ENCODE data around the gene UNC93B1.
"Not testable (repeated sequence)": the region's sequence is repeated elsewhere in the genome, so short reads cannot be mapped to it uniquely, and the experiment has no call there.

Gene UNC93B1

DNA sequence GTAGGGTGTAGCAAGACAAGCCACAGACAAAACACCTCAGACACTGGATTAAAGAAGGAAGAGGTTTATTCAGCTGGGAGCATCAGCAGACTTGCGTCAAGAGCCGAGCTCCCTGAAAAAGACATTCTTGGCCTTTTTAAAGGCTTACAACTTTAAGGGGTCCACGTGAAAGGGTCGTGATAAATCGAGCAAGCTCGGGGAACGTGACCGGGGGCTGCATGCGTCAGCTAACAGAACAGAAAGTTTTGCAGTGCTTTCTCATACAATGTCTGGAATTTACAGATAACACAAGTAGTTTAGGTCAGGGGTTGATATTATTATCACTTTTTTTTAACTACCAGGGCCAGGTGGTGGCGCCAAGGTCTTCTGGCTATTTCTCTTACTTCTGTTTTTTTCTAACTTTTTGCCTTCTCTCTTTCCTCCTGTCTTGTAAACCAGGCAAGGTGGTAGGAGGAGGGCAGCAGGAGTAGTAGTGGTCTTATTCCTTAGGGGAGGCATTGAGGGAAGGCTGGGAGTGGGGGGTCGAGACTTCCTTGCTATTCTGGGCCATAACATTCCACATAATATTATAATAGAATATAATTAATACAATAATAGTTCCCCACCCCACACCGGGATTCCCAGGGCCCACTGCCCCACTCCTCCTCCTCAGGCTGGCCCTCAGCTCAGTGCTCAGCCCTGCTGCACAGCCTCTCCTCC lies 5.6 kb upstream of the UNC93B1 start:
- peak; percentile 93 for DNase-seq

DNA sequence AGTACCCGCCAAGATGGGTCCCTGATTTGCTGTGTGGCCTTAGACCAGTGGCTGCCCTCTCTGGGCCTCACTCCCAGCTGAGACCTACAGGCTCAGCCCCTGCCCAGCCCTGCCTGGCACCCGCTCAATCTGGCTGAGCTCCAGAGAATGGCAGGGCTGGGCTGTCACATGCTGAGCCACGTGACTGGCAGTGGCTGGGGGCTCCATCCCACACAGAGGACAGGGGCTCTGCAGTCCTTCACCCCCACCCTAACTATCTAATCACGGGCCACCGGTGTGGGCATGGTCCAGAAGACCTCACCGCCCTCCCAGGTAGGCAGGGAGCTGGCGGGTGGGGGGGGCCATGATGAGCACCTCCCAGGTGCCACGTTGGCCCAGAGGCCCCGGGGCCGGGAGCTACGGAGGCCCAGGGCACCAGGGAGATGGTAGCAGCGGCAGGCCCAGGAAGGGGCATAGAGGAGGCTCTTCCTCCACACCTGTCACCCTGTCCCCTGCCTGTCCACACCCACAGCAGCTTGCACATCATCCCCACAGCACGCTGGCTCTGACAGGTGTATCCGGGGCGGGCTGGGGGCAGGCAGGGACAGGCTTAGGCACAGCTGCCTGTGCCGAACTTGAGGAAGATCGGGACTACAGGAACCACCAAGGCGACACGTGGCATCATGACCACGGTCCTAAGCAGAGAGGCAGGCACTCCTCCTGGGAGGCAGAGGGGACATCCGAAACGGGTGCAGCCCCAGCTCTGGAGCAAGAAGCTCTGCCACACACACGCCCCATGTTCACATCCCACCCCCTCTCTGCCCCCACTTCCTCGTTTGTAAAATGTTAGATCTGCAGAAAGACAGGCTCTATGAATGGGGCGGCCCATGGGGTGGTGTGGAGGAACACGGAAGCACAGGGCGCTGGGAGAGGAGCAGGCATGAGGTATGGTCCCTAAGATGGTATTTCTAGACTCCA lies 4.8 kb upstream of the UNC93B1 start:
- DNase-seq: peak; percentile 90

DNA sequence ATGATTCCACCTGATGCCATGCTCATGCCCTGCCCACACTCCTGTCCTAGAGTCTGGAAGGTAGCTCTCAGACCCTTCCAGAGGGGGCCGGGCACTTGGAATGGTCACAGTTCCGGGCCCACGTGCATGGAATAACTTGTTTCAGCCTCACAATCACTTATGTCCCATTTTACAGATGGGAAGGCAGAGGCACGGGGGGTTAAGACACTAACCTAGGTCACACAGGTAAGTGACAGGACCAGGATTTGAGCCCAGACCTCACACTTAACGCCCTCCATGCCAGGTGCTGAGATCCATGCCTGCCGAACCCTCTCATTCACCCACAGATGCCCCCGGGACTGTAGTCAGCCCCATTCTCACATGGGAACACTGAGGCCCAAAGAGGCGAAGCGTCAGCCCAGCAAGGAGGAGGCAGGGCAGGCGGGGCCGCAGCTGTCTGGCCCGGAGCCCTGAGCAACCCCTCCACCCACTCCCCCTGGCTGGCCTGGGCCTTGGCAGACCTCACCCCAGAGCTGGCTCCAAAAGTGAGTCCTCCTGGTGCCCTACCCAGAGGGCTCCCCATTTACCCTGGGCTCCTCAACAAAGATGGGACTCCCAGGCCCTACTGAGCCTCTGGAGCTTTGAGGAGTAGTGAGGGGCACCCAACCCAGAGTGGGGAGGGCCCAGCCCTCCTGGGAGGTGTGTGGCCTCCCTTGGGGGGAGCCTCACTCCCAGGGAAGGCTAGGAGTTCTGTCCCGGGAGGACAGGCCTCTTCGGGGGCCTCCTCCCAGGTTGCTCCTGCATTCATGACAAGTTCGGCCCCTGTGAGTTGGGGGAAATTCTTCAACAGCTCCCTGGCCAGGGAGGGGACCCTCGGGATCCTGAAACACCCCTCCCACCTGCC lies 3.8 kb upstream of the UNC93B1 start:
- DNase-seq: no peak

DNA sequence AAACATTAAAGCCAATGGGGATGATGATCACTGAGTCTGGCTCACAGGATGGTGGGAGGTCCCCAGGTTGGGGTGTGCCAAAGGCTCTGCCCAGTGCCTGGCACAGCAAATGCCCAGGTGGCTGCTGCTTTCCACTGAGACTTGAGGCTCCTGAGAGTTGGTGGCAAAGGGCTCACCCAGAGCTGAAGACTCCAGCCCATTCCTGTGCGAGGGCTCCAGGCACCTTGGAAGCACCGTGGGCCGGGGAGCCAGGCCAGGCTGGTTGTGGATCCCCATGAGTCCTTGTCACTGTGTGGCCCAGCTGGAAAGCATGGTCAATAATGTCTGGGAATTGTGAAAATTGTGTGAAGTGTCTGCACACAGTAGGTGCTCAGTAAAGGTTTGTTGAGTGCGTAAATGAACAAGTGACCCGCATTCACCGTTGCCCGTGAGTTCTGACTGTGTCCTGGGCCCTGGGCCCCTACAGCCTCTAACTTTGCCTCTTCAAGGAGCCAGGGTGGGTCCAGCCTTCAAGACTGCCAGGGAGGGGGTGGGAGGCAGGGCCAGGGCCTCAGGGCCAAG lies 2.8 kb upstream of the UNC93B1 start:
- DNase-seq: peak; percentile 8

DNA sequence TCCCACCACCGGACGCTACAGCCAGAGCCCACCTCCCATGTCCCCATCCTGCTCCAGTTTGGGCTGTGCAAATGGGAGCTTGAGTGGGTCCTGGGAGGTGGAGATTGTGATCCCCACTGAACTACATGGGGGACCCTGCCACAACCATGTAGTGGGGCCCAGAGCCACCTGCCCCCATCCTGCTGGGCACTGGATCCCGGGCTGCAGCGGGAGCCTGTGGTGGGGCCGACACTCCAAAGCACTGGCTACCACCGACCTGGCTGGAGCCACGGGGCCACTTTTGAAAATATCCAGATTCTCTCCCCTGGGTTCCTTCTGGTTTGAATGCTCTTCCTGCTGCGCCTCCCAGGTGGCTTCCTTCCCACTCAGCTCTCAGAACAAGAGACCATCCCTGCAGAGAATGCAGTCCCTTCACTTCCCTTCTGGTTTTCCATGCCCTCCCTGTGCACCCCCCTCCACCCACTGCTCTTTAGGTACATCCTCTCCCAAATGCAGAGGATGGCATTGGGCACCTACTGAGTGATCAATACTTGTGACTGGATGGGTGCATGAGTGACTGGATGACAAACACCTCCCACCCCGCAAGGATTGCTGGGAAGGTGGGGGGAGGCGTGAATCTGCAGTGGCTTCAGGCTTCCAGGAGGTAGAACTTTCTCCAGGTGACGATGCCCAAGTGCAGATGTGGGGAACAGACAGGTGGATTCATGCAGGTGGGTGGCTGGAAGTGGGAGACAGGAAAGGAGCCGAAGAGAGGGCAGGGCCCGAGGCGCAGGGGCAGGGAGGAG lies 846 bp upstream of the UNC93B1 start:
- DNase-seq: peak; percentile 2

DNA sequence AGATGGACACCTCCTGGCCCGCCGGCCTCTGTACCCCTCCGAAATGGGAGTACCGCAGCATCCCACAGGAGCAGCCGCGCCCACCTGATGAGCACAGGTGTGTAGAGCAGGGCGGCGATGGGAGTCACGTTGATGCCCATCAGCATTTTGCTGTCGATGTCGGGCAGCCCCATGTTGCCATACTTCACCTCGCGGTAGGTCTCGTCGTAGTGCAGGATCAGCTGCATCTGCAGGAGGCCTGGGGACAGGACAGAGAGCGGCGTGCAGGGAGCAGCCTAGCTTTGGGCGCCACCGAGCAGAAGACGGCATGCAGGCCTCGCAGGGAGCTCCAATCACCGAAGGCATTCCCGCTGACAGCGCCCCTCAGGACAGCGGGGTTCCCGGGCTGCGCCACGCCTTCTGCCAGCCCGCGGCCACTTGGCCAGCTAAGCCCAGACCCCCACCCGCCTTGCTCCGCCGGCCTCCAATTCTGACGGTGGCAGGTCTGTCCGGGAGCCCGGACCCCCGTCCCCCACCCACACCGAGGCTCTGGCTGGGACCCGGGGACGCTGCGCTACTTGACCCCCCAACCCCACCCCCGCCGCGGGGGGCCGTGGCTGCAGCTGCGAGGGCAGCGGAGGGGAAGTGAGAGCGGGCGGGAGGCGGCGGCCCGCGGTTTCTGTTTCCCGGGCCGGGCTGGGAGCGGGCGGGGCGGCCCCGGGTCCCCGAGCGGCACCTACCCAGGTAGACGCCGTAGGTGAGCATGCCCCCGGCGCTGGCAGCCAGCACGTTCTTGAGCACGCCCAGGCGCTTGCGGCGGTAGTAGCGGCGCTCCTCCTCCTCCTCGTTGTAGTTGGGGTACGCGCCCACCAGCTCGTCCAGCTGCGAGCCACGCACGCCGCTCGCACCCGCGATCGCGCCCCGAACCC lies 705 bp downstream of the UNC93B1 start:
- peak; percentile 58 for DNase-seq

DNA sequence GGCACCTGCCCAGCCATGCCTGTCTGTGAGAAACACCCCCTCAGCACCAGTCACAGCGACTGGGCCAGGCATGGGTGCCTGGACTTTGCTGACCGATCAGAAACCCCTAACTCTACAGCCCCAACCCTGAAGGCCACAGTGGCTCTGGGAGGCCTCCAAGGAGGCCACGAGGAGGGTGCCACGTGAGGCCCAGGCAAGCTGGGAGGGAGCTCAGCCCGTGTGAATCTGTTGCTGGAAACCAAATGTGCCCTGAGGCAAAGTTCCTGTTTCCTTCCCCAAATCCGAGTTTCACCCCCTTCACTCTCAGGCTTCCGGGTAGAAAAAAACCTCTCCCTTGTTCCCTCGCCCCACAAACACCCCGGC lies 1.3 kb downstream of the UNC93B1 start:
- DNase-seq: no peak

DNA sequence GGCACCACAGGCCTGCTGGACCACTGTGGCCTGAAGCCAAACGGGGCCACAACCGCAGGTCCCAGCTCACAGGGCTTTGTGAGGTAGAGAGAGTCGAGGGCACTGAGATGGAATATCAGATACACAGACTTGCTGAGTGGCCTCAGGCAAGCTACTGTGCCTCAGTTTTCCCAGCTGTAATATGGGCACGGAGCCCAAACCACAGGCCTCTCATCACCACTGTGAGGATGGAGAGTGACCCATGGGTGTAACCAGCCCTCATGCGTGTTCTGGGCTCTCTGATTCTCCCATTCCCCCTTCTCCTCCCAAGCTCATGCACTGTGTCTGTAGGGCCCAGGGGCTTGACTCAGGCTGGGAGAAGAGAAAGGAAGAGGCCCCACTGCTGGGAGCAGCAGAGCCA lies 4.2 kb downstream of the UNC93B1 start:
- DNase-seq: no peak

DNA sequence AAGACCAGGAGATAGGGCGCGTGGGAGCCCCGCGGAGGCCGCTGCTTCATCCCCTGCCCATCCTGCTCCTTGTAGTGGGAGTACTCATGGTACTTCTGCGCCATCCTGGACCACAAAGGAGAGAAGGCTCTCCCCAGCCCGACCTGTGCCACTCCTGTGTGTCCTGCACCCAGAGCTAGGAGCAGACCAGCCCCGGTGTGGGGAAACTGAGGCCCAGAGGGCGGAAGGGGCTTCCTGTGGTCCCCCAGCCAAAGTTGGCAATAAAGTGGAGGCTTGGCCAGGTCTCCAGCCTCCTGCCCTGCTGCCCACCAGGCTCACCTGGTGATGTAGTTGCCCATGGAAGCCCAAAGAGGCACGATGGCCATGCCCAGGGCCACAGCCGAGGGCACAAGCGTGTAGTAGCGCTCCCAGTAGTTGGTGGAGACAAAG lies 4.7 kb downstream of the UNC93B1 start:
- DNase-seq: no peak

DNA sequence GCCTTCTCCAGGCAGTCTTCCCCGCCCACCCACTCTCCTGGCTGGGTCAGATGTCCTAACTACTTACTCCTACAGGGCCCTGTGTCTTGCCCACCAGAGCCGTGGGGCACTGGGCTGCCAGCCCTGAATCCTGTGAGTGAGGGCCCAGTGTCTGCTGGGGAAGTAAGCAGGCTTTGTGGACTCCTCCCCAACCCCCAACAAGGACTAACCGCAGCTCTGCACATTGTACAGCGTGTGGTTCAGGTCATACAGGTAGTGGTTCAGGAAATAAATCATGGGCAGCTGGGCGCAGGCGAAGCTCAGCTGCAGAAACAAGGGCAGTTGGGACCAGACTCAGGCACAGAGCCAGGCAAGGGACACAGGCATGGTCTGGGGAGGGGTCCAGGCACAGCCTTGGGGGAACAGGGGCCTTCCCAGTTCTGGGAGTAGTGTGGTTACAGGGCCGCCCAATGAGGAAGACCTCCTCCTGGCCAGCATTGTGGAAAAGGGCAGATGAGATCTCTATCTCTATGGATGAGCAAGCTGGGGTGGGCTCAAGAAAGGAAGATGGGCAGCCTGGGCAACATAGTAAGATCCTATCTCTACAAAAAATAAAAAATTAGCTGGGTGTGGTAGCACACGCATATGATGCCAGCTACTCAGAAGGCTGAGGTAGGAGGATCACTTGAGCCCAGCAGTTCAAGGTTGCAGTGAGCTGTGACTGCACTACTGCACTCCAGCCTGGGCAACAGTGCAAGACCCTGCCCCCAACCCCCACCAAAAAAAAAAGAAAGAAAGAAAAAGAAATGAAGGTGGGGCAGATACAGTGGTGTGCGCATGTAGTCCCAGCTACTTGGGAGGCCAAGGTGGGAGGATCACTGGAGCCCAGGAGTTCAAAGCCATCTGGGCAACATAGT lies 5.5 kb downstream of the UNC93B1 start:
- DNase-seq: peak; percentile 20

DNA sequence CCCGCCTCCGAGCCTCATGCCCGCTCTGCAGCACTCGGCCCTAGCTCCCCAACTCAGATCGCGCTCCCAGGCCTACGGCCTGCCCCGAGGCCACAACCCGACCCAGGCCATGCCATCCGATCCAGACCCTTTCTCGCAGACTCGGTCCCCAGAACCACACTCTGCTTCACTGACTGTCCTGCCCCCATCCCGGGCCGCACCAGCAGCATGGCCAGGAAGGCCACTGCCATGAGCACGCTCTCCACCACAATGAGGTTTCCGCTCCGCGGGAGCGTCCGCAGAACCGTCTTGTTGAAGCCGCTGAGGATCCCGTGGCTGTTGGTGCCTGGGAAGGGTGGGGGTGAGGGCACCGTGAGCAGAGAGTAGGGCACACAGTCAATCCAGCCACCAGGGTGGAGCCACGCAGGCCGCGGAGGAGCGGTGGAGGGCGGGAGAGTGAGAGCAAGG lies 6.4 kb downstream of the UNC93B1 start:
- DNase-seq: peak; percentile 20

DNA sequence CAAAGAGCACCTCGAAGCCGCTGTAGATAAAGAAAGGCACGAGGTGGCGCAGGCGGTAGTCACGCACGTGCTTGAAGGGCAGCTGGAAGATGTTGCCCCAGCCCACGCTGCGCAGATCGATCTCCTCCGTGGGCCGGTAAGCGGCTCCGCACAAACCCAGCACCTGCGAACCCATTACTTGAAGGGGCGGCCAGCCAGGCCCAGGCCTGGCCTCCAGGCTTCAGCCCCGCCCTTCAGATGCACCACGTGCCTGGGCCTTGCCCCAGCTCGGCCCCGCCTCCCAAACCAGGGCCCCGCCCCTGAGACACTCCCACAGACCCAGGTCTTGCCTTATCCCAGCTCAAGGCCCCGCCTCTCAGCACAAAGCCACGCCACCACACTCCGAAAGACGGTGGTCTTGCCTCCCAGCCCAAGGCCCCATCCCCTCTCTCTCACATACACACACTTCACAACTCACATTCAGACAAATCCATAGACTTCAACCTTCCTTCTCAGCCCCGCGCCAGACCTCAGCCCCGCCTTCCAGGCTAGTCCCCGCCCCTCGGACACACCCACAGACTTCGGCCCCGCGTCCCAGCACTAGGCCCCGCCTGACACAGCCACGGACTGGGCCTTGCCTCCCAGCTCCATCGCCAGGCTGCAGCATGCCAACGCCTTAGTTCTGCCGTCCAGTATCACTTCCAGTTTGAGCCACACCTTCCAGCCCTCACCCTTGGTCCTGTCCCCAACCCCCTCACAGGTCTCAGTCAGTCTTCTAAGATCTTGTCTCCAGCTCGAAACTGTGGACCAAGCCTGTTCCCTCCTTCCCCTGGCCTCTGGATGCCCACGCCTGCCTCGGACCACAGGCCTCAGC lies 7.0 kb downstream of the UNC93B1 start:
- peak; percentile 83 for DNase-seq

DNA sequence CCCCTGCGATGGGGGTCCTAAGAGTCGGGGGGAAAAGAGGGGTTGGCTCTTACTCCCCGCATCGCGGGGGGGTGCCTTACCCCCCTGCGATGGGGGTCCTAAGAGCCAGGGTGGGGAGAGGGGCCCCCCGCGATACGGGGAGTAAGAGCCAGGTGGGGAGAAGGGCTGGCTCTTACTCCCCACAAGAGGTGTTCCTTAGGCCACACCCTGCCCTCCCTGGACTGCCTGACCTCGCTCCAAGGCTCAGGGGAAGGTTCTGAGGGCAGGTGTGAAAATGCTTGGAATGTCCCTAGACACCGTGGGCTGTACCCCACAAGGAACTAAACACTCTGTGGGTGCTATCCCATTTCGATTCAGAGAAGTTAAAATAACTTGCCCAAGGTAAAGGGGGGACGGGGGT lies 7.8 kb downstream of the UNC93B1 start:
- no peak for DNase-seq

DNA sequence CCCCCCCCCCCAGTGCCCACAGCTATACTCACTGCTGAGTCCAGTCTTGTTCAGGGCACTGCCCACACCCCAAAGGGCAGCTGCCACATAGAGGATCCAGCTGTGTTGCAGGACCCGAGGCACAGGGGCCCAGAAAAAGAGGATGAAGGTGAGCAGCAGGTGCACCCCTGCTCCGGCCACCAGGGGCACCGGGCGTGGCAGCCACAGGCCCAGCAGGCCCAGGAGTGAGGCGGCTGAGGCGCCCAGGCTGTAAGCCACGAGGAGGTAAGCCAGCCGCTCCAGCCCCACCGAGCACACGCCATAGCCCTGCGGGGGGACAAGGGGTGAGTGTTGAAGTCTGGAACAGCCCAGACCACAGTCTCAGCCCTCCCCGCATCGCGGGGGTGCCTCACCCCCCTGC lies 8.3 kb downstream of the UNC93B1 start:
- DNase-seq: not testable (repeated sequence)

DNA sequence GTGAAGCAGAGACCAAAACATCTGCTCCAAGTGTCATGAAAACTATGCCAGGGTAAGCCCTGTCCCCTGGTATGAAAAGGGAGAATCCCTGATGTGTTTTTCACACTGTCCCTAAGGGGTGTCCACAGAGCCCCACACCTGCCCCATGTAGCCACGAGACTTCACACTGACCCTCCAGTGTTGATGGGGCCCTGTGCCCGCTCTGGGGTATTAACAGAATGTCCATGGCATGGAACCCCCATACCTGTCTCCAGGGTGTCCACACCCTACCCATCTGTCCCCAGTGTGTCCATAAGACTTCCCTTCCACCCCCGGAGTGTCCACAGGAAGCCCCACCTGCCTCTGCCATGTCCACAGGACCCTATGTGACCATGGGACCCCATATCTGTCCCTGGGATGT lies 8.8 kb downstream of the UNC93B1 start:
- DNase-seq: not testable (repeated sequence)

DNA sequence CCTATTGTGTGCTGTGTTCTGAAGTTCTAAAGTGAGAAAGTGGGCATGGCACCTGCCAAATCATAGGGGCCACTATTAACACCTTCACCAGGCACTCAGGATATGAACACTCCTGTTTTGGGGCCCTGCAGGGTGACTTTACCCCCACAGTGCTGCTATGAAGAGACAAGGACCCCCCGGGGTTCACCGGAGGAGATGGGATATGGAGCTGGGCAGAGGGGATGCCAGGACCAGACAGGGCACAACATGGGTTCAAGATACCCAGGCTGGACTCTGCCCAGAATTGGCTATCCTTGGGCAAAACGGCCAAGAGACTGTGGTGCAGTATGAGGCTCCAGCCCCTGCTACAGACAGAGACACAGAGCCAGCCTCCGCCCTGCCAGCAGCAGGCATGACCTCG lies 9.5 kb downstream of the UNC93B1 start:
- DNase-seq: not testable (repeated sequence)

DNA sequence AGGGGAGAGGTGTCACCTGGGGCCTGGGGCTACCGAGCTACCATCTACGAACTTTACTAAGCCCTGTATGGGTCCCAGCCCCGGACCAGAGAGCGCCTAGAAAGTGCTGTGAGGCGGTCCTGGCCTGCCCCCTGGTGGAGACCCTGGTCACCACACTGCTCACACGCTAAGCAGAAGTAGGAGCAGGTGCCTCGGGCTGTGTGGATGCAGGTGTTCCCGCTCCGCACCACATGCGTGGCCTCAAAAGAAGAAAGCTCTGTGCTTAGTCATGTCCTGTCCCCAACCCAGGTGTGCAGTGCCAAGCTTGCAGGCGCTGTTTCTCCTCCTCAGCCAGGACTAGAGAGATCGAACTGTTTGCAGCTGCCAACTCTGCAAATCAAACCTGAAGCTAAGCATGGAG lies 10.1 kb downstream of the UNC93B1 start:
- peak; percentile 53 for DNase-seq

DNA sequence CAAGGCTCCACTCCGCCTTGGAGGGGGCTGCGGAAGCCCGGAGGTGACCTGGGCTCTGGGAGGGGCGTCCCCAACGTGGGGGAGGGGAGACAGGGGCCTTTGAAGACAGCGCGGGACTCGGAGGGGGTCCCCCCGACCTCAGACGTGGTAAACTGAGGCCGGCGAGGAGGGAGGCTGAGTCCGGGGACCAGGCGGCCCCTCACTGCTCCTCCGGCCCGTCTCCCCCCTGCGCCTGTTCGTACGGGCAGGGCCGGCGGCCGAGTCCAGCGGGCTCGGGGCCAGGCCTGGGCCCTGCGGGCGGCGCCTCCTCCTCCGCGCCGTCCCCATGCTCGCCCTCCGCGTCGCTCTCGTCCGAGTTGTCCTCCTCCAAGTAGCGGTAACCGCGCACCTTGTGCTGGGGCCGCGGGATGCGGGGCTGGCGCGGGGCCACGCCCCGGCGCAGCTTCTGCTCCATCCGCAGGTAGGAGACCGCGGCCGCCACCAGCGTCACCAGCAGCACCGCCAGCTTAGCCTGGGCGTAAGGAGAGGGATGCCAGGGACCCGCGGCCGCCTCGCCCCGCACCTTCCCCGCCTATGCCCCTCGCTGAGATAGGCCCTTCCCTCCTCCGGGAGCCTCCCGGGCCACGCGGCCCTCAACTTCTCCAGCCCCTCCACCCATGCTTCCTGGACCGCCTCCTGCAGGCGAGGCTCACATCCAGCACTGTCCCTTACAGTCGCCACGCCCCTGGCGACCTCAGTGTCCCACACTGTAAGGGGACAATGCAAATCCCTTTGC lies 12.4 kb downstream of the UNC93B1 start:
- not testable (repeated sequence) for DNase-seq
